Measurements from ENCODE around the gene OVCH1. TPM values are rescaled to one million over a fixed set of nuclear protein-coding genes. Genes with fewer than 3 reads are reported as not detected.

The OVCH1 gene
- total RNA-seq, 2 donors from 2014 or later = 0.78 to 3.0 TPM

DNA sequence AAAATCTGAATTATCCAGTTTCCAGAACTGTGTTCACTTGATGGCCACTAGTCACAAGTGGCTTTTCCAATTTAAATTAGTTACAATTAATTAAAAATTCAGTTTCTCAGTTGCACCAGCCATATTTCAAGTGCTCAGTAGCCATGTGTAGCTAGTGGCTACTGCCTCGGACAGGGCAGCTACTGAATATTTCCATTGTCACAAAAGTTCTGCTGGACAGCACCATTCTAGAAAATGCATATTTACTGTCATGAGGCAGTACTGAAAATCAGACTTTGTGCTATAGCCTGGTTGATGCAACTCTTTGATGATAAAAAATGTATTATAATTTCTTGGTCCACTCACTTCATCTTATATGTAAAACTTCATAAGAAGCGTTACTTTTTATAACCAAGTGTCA is 11.5 kb upstream of the OVCH1 start:
- H3K27me3 ChIP-seq (replicated peaks; ENCODE audit: insufficient read depth) = no peaks in the 10 kb centered on the region
- no peaks in the 10 kb centered on the region for H3K9me3 ChIP-seq
- TF ChIP-seq, protein P1, sequence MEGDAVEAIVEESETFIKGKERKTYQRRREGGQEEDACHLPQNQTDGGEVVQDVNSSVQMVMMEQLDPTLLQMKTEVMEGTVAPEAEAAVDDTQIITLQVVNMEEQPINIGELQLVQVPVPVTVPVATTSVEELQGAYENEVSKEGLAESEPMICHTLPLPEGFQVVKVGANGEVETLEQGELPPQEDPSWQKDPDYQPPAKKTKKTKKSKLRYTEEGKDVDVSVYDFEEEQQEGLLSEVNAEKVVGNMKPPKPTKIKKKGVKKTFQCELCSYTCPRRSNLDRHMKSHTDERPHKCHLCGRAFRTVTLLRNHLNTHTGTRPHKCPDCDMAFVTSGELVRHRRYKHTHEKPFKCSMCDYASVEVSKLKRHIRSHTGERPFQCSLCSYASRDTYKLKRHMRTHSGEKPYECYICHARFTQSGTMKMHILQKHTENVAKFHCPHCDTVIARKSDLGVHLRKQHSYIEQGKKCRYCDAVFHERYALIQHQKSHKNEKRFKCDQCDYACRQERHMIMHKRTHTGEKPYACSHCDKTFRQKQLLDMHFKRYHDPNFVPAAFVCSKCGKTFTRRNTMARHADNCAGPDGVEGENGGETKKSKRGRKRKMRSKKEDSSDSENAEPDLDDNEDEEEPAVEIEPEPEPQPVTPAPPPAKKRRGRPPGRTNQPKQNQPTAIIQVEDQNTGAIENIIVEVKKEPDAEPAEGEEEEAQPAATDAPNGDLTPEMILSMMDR (IDR thresholded peaks at IDR 0.05) = no peak
- no peak overlapping the region for H3K4me3 ChIP-seq
- ATAC-seq (ENCODE audit: insufficient number of reproducible peaks, low FRiP score, low read depth) (no peak), DNase-seq (ENCODE audit: low spot score) (no peak)
- no peaks in the 10 kb centered on the region for H3K4me1 ChIP-seq (ENCODE audit: control insufficient read depth in 1 of 2, low read depth in 2 of 2)
- H3K27ac ChIP-seq = no peak overlapping the region
- peaks cover 8% of the 10 kb centered on the region for H3K36me3 ChIP-seq

DNA sequence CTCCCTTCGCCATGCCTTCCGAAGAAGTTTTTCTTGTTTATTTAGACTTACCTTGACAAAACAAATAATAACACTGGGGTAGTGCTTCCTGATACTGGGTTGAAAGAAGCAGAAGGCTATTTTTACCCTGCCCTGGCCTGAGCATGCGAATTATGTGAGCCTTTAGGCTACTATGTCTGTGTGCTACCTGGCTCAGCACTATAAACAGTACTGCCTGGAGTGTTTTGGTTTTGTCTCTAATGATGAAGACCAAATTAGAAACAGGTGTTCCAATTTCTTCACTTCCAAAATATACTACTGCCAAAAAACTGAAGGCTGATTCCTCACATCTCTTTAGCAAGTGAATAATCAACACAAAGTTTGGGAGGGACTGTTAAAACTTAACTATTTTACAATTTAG is 7.6 kb upstream of the OVCH1 start:
- H3K27ac ChIP-seq = no peak overlapping the region
- H3K9me3 ChIP-seq = no peaks in the 10 kb centered on the region
- no peaks in the 10 kb centered on the region for H3K4me1 ChIP-seq (ENCODE audit: control insufficient read depth in 1 of 2, low read depth in 2 of 2)
- no peak overlapping the region for H3K4me3 ChIP-seq
- H3K27me3 ChIP-seq (replicated peaks; ENCODE audit: insufficient read depth) = no peaks in the 10 kb centered on the region
- TF ChIP-seq, protein P1 (IDR thresholded peaks at IDR 0.05) = no peak
- DNase-seq (ENCODE audit: low spot score) (no peak), ATAC-seq (ENCODE audit: insufficient number of reproducible peaks, low FRiP score, low read depth) (no peak)
- peaks cover 4% of the 10 kb centered on the region for H3K36me3 ChIP-seq

- Histone ChIP-seq H3K36me3 (peaks cover 4% of the 10 kb centered on the region), H3K4me3 (no peak overlapping the region), H3K27ac (no peak overlapping the region), H3K27me3 (replicated peaks; ENCODE audit: insufficient read depth) (no peaks in the 10 kb centered on the region), H3K9me3 (no peaks in the 10 kb centered on the region), H3K4me1 (ENCODE audit: control insufficient read depth in 1 of 2, low read depth in 2 of 2) (no peaks in the 10 kb centered on the region)
- TF ChIP-seq, protein P1 (IDR thresholded peaks at IDR 0.05) = no peak
- no peak for ATAC-seq (ENCODE audit: insufficient number of reproducible peaks, low FRiP score, low read depth)
- no peak for DNase-seq (ENCODE audit: low spot score)
Measured at GRCh38 chr12:29503283-29503682, 5.8 kb upstream of the OVCH1 start.

DNA sequence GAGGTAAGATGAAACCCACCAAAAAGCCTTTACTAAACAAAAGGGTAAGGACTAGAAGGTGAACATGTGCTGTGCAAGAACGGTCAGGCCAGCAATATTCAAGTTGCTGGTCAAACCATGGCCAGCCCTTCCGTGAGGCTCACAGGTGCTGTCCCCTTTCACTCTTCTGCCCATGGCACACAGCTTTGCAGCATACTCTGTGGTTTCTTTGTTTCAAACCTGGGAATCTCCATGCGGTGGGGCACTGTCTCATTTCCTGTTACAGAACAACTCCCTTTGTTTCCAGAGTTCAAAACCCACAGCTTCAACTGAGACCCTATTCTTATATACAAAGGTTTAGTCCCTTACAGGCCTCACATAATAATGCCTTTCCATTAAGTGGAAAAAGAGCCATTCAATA is 1.7 kb upstream of the OVCH1 start:
- Histone ChIP-seq H3K27ac (no peak overlapping the region), H3K4me1 (ENCODE audit: control insufficient read depth in 1 of 2, low read depth in 2 of 2) (no peaks in the 10 kb centered on the region), H3K36me3 (no peaks in the 10 kb centered on the region), H3K4me3 (no peak overlapping the region), H3K9me3 (no peaks in the 10 kb centered on the region), H3K27me3 (replicated peaks; ENCODE audit: insufficient read depth) (no peaks in the 10 kb centered on the region)
- no peak for ATAC-seq (ENCODE audit: insufficient number of reproducible peaks, low FRiP score, low read depth)
- TF ChIP-seq, protein P1 (IDR thresholded peaks at IDR 0.05) = no peak
- no peak for DNase-seq (ENCODE audit: low spot score)

- H3K27ac ChIP-seq = no peak overlapping the region
- H3K36me3 ChIP-seq = no peaks in the 10 kb centered on the region
- no peak for ATAC-seq (ENCODE audit: insufficient number of reproducible peaks, low FRiP score, low read depth)
- H3K27me3 ChIP-seq (replicated peaks; ENCODE audit: insufficient read depth) = no peaks in the 10 kb centered on the region
- TF ChIP-seq, protein P1 (IDR thresholded peaks at IDR 0.05) = no peak
- no peak for DNase-seq (ENCODE audit: low spot score)
- H3K4me3 ChIP-seq = no peak overlapping the region
- H3K9me3 ChIP-seq = no peaks in the 10 kb centered on the region
- no peaks in the 10 kb centered on the region for H3K4me1 ChIP-seq (ENCODE audit: control insufficient read depth in 1 of 2, low read depth in 2 of 2)
Measured at GRCh38 chr12:29492891-29493290, 4.6 kb downstream of the OVCH1 start.

Measured in thoracic aorta (tissue), 2 donors.